GM10266 (cell line): ENCODE measurements around the gene DDC.

Source experiments
- DNase-seq: peaks from one replicate; pipeline ENCODE4 v3.0.0; 2012; ENCODE audit errors: extremely low spot score
- CTCF ChIP-seq: IDR thresholded peaks from 2 replicates; pipeline ENCODE4 v1.5.1; 2012; ENCODE audit warnings: mild to moderate bottlenecking, low read depth; ENCODE audit not compliant: control insufficient read depth, insufficient read depth; ENCODE audit errors: missing control alignments

DDC gene

GRCh38 chr7:50497068-50497642, 68.0 kb downstream of the DDC start:
- no peak for DNase-seq
- no peak for TF ChIP-seq CTCF

- no peak for TF ChIP-seq CTCF
- DNase-seq: no peak
These were observed 68.6 kb downstream of the DDC start for GRCh38 chr7:50496569-50496968.

GRCh38 chr7:50495746-50496145, 69.5 kb downstream of the DDC start:
- TF ChIP-seq CTCF: no peak
- no peak for DNase-seq

GRCh38 chr7:50492770-50493519, 72.3 kb downstream of the DDC start:
- no peak for DNase-seq
- TF ChIP-seq CTCF: no peak

GRCh38 chr7:50491943-50492342, 73.3 kb downstream of the DDC start:
- no peak for TF ChIP-seq CTCF
- DNase-seq: no peak

GRCh38 chr7:50491209-50491608, 74.0 kb downstream of the DDC start:
- no peak for TF ChIP-seq CTCF
- no peak for DNase-seq

- TF ChIP-seq CTCF: no peak
- no peak for DNase-seq
These were observed 76.8 kb downstream of the DDC start for GRCh38 chr7:50488379-50488778.
